HG03521 (cell line): Measurements from ENCODE around the gene ABR.
"Not testable (repeated sequence)": the region's sequence is repeated elsewhere in the genome, so short reads cannot be mapped to it uniquely, and the experiment has no call there.

Experiments
- ATAC-seq: cut with Tn5 transposase; IDR thresholded peaks from one replicate; pipeline ENCODE4 v1.9.1; 2021; ENCODE audit warnings: mild to moderate bottlenecking, moderate library complexity; ENCODE audit not compliant: unreplicated experiment

Gene ABR

DNA sequence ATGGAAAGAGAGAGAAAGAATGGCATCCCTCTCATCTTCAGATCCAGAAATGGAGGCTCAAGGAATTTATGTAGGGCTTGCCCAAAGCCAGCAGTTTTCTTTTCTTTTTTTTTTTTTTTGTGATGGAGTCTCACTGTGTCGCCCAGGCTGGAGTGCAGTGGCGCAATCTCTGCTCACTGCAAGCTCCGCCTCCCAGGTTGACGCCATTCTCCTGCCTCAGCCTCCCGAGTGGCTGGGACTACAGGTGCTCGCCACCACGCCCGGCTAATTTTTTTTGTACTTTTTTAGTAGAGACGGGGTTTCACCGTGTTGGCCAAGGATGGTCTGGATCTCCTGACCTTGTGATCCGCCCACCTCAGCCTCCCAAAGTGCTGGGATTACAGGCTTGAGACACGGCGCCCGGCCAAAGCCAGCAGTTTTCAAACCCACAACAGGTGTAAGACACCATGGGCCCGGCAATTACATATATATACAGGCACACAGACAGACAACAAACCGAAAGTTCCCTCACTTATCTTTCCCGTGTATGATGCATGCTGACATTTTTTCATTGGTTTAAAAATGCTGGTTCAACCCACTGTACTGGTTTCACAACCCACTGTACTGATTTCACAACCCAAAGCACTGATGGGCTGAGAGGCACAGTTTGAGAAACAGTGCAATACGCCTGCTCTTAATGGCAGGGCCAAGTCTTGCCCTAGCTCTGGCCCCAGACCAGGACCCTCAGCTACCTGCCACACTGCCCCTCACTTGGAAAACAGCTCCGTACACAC lies 81.6 kb downstream of the ABR start:
- ATAC-seq = not testable (repeated sequence)

DNA sequence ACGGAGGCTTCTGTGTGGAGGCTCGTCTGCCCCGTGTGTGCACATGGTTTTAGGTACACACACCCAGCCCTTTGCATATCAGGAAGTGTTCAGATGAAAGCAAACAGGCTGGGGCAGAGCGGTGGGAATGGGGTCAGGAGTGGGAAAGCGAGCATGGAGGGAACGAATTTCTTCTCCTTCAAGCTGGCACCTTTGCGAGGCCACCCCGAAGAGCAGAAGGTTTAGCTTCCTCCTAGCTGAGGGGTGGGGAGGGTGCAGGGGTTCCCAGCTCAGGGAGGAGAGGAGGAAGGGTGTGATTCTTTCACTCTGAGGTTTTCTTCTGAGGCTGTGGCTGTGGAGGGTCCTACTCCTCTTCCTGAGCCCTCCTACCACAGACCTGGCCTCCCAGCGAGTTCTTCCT lies 83.6 kb downstream of the ABR start:
- no peak for ATAC-seq

DNA sequence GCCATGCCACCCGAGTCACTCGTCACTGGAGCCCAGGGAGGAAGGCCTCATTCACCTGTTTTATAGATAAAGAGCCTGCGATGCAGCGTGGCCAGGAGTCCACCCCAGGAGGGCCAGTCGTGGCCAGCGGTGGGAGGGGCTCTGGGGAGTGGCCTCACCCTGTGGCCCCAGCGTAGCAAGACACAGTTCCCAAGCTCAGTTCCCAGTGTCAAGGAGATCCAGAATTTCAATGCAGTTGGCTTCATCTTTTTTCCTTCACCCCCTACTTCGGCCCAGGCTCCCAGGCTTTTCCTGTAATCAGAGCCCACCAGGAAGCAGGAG lies 84.0 kb downstream of the ABR start:
- no peak for ATAC-seq

DNA sequence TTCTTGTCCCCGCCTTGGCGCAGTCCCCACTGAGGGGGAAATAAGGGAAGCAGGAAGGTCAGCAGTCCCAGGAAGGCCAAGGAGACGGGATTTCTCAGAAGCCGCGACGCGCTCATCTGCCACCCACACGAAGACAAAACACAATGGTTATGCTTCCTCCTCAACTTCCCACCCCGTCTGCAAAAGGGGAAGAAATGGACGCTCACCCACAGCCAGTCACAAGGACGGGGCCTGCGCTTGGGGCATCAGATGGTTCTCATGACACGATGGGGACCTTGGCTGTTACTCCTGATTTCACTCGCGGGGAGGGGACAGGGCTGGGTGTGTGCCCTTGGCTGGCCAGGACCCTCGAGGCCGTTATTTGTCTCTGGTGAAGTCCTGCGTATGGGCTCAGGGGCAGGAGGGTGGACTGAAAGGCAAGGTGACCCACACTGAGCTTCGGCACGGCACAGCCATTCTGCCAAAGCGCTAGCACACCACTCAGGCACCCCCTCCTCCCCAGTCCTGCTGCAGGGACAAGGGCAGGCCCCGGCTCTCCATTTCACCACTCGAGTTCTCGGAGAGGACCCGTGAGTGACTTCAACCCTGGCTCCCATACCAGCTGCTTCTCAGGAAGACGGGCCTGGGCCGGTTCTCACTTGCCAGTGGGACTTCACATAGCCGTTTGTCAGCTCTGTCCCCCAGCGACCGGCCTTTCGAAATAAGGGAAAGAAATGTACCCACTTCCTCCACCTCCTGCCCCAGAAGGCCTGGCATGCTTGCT lies 84.5 kb downstream of the ABR start:
- ATAC-seq = no peak

DNA sequence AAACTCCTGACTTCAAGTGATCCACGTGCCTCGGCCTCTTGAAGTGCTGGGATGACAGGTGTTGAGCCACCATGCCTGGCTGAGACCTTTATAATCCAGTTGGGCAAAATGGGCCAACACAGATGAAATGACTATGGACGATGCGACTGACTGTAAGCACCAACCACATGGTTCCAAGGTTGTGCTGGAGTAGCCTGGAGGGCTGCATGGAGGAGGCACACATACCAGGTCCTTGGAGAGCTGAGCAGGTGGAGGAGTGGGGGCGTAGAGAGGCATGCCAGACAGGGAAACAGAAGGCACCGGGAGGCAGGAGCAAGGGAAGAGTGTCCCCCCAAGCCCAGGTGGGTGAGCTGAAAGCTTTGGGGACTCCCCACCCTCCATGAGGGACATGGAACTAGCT lies 85.2 kb downstream of the ABR start:
- ATAC-seq = no peak

DNA sequence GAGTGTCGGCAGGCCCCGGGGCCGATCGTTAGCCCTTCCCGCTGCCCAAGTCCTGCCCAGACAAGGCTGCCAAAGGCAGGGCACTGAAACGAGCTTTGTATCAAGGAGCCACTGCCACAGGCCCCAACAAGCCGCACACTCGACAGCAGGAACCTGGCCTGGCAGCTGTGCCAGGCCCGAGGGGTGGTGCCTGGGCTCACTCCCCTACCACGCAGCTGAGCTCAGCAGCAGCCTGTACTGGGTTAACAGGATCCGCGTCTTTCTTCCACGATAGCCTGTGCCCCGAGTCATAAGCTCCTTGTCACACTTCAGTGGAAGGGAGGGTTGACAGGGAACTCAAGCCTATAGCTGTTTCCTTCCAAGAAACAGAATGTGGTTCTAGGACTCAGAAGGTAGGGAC lies 87.9 kb downstream of the ABR start:
- no peak for ATAC-seq

DNA sequence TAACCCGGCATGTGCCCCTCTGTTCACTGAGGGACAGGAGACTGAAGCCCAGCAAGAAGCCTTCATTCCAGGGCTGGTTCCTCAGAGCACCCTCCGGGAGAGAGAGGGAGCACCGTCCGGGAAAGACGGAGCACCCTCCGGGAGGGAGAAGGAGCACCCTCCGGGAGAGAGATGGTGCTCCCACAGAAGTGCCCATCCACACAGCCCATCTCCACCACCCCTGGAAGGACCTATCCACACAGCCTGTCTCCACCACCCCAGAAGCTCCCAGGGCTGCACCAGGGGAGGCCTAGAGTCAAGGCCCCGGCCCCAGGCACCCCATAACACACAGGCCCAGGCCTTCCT lies 88.6 kb downstream of the ABR start:
- ATAC-seq = no peak

DNA sequence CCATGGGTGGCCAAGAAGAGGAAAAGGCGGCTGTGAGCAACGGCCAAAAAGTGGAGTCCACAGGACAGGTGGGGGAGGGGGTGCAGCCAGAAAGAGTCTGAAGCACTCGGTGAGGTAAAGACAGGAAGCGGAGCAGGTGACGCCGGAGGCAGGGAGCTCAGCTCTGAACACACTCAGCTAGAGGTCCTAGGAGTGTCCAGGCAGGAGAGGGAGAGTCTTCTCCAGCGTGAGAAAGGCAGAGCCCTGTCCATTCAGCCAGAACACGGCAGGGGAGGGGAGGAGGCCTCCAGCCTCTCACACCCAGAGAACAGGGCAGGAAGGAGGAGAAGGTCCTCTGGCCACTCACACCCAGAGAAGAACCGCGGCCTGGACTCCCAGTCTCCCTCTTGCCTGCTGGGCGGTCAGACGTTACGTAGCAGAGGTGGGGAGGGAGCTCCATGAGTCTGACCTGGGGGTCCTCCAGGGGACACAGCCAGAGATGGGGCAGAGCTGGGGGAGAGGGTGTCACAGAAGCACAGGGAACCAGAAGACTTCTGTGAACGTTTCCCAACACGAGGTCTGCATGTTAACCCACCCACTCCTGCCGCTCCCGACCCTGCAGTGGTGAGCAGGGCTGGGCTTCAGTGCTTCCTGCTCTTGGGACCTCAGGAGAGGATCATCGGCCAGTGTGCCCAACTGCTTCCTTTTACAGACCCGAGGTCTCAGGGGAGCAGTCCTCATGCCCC lies 89.2 kb downstream of the ABR start:
- no peak for ATAC-seq

DNA sequence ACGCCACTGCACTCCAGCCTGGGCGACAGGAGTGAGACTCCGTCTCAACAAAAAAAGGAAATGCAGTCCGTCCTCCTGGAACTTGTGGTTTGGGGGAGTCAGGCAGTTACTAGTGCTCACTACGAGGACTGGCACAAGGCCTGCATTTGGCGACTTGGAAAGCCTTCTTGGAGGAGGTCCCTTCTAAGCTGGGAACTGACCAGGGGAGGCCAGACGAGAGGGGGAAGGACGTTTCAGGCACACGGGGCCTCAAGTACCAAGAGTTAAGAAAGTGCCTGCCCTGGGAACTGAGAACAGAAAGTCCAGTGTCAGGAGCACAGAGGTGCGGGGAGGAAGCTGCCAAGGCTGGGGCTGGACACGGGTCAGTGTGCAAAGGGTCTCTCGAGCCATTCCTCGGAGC lies 89.9 kb downstream of the ABR start:
- no peak for ATAC-seq

DNA sequence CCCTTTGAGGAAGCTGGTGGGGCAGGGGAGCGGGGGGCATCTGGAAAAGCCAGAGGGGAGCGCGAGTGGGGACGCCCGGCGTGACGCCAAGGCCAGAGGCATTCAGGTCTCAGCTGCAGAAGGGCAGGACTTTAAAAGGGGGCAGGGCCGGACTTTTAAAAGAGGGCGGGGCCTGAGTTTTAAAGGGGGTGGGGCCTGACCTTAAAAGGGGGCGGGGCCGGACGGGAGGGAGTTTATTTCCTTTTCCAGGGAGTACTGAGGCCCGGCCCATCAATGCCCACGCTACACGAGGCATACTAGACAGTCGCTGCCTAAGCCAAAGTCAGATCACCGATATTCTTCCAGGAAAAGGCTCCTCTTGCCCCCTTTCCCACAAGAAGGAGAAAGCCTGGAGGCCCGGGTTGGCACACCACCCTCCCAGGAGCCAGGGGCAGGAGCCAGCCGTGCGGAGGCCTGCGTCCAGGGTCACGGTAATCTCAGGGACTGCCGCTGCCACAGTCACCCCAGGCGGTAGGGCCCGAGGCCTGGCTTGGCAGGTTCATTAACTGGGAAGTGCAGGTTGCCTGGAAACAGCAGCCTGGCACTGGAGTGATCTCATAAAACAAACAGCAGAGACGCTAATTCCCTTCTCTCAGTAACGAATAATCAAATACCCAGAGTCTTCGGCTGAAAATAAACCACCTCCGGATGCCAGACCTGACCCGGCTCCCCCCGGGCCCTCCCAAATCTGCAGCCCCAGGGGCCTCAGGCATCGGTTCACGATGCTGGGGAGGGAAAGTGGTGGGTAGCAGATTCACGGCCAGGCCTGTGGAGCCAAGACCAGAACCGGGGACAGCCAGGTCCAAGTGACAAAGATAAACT lies 92.2 kb downstream of the ABR start:
- ATAC-seq = no peak

DNA sequence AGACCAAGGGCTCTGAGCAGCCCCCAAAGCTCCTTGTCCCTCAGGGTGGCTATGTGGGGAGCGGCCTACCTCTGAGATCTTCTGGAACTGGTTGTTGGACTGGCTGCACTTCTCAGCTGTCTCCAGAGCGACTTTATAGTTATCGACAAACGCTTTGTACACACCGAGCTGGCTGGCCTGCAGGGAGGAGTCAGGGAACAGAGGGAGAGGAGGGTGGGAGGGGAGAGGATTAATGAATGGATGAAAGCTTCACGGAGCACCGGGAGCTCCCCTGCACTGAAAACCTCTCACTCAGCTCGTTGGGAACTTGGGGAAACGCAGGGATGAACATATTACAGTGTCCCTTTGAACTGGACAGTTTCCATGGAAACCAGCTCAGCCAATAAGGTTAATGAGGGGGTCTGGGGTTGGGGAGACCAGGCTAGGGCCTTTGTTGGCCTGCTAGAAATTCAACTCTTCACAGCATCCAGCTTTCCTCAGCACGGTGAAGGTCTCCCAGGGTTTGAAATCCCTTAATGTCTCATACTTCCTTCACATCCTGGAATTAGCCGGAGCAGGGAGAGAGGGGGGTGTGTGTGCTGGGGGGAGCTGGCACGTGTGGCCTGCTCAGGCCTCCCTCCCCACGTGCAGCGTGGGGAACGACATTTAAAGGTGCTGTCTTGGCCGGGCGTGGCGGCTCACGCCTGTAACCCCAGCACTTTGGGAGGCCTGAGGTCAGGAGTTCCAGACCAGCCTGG lies 96.2 kb downstream of the ABR start:
- no peak for ATAC-seq

DNA sequence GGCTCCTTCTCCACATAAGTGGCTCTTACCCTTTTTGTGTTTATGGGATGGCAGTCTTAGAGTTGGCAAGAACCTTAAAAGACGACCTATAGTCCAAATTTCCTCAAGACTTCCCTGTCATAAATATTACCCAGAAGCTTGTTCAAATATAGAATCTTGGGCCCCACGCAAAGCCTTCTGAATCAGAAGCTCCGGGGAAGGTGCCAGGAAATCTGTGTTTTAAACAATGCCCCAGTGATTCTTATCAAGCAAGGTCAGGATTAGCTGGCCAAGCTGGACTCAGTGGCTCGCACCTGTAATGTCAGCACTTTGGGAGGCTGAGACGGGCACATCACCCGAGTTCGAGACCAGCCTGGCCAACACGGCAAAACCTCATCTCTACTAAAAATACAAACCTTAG lies 97.2 kb downstream of the ABR start:
- no peak for ATAC-seq

DNA sequence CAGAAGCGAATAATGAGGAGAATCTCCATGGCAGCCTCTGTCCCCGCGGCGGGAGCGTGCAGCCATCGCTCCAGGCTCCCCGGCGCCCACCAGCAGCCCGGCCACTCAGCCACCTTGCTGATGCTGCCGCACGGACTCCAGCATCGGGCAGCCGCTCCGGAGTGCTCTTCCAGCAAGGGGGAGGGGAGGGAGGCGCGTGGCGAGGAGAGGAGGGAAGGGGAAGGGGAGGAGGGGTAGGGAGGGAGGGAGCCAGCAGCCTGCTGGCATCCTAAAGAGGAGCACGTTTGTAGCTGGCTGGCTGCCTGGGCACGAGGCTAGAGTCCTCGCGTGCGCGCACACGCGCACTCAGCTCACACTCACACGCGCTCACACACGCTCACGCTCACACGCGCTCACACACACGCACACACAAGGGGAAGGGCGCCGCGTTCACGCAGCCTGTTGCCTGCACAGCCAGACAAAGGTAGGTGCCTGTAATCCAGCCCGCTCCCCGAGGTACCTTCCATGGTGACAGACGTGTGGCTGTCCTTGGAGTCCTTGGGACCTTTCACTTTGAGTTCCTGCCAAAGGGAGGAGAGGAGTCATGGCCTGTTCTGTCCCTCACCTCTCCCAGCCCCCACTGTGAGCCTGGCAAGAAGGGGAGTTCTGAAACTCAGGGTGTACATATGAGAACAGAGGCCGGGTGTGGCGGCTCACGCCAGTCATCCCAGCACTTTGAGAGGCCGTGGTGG lies 100.8 kb downstream of the ABR start:
- no peak for ATAC-seq

DNA sequence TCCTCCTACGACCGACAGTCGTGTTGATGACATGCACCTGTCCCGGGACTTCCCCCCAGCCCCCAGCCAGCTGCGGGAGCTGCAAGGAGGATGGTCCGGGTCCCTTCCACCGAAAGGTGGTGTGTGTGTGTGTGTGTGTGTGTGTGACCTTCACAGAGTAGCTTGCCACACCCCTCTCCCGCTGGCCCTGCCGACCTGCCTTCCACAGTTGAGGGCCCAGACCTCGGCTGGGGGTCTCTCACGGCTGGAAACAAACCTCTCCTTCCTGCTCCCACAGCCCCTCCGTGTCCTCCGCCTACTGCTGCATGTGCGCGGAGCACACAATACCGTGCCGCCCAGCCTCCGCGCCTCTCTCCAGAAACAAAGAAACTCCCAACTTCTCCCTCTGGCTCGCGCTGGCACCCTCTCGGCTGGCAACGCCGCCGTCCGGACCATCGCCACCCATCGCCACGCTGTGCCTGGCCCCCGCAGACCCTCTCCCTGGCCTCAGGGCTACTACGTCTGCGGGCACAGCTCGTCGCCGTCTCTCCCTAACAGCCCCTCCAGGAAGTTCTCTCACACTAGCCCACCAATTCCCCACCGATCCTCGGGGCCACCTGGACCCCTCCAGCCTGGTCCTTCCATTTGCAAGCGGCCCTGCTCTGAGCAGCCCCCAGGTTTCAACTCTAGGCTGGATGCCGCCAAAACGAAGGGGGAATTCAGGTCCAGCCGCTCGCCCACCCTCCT lies 101.6 kb downstream of the ABR start:
- no peak for ATAC-seq

DNA sequence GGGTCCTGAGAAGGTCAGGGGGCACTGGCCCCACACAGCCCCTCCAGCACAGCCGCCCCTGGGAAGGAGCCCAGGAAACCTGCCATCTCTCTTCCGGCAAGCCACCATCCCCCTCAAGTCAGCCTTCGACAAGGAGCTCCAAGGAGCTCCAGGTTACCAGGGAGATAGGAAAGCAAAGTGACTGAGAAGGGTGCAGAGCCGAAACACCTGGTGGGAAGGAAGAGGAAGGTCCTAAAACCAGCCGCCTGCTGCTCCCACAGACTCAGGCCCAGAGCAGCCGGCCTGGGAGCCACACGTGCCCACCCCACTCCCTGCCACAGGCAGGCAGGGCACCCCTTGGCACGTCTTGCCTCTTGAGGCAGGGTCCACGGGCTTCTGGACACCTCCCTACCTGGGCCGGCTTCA lies 102.2 kb downstream of the ABR start:
- ATAC-seq = no peak

DNA sequence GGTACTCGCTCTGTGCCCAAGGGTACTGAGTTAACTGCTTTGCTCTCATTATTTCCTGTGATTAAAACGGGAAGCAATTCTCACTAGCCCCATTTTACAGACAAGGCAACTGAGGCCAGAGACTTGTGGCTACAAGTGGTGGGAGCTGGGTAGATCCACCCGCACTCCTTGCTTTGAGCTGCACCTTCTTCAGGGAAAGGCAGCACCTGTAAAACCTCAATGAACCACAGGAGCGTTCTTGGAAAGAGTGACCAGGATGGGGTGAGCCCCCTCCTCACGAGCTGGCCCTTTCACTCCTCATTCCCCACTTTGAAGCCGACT lies 102.8 kb downstream of the ABR start:
- no peak for ATAC-seq

DNA sequence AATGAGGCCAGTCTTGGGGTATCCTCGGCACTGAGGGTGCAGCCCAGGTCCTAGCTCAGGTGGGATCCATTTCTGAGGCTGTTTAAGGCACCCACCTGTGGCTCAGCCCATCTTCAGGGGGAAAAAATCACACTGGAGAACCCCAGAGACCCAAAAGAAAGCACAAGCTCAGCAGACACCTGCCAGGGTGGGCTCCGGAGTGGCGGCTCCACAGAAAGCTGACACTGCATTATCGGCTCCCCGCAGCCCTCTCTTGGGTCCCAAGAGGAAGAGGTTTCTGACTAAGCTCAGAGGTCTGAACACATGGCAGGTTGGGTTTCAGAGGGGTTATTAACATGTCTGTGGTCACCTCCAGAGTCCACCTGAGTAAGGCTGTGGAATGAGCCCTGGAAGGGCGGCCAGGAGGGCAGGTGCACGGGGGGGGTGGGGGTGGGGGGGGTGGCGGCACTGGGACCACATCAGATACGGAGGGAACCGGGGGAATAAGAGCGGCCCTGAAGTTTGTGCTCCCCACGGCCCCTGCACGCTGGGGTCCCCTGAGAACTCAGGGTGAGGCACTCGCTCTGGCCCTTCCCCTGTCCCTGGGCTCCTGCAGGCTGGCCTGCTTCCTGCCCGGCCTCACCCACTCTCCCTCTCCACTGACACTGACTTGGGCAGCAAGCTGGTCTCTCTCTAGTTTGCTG lies 103.3 kb downstream of the ABR start:
- no peak for ATAC-seq

DNA sequence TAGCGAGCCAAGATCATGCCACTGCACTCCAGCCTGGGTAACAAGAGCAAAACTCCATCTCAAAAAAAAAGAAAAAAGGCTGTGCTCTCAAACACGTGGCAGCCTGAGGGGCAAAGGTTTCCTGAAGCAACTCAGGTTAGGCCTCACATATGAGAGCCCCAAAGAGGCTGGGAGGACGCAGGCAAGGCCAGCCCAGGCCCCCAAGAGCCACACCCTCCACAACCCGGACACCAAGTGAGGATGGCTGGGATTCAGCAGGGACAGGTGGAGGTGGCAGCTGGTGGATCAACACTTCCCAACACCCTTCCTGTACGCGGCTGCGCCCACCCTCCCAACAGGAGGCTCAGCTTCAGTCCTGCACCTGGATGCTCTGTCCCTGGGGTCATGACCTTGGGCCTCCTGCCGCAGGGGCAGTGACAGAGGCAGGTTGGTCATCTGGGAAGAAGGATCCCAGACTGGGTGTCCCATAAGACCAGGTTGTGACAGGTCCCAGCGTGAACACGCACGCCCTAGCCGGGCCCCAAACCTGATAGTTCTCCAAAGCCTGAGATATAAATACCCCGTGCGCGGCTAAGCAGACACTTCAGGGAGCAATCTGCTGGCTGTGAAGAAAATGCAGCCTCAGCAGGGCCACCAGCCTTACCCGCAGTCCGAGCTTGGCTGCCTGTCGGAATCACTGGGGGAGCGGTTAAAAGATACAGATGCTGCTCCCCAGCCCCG lies 104.7 kb downstream of the ABR start:
- ATAC-seq = no peak
